AG04449 (cell line): ENCODE results near the gene RGS13.

ENCODE experiments used
- CTCF ChIA-PET: fragments of 350-600 bp; formaldehyde crosslinking; extraction: SDS; loops from one replicate; lab custom pipeline; 2021; ENCODE audit warnings: antibody characterized with exemption; lab: Yijun Ruan, JAX
- POLR2A ChIA-PET: fragments of 400-600, 350-600 bp; formaldehyde crosslinking; extraction: SDS; loops from one replicate; lab custom pipeline; 2020; ENCODE audit warnings: antibody characterized with exemption, inconsistent platforms; lab: Yijun Ruan, JAX
- DNase-seq: peaks from one replicate; pipeline ENCODE4 v3.0.0-alpha.2; 2010; ENCODE audit warnings: low read depth, low spot score
- H3K4me3 ChIP-seq: 2 replicates; pipeline ENCODE4 v1.5.1; 2011; ENCODE audit warnings: low read depth, mild to moderate bottlenecking, control low read depth, low read length
- TF ChIP-seq, protein P1 (sequence below): IDR thresholded peaks from one replicate; pipeline ENCODE4 v1.5.1; 2011; ENCODE audit warnings: mild to moderate bottlenecking, moderate library complexity, low read length, control low read depth, inconsistent platforms; ENCODE audit not compliant: insufficient read depth; ENCODE audit errors: missing control alignments

RGS13 gene

DNA sequence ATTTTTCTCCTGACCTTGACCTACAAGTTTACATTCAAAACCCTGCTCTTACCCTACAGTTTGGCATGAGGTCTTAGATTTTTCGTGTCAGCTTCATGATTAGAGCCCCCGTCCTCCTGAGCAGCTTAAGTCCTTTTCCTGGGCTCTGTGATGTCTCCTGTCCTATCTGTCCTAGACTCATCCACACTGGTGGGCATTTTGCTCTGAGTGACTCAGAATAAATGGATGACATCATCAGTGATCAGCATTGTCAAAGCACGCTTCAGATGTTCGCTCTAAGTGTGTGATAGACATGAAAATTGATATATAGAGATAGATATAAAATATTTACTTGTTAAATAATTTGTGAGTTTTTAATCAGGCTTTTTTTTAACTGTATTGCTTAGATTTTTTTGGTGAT lies 21.8 kb downstream of the RGS13 start:
- no peak overlapping the region for H3K4me3 ChIP-seq
- no peak for DNase-seq
- ChIA-PET POLR2A (no interaction called here), CTCF (no interaction called here)
- TF ChIP-seq, protein P1, sequence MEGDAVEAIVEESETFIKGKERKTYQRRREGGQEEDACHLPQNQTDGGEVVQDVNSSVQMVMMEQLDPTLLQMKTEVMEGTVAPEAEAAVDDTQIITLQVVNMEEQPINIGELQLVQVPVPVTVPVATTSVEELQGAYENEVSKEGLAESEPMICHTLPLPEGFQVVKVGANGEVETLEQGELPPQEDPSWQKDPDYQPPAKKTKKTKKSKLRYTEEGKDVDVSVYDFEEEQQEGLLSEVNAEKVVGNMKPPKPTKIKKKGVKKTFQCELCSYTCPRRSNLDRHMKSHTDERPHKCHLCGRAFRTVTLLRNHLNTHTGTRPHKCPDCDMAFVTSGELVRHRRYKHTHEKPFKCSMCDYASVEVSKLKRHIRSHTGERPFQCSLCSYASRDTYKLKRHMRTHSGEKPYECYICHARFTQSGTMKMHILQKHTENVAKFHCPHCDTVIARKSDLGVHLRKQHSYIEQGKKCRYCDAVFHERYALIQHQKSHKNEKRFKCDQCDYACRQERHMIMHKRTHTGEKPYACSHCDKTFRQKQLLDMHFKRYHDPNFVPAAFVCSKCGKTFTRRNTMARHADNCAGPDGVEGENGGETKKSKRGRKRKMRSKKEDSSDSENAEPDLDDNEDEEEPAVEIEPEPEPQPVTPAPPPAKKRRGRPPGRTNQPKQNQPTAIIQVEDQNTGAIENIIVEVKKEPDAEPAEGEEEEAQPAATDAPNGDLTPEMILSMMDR, result no peak

DNA sequence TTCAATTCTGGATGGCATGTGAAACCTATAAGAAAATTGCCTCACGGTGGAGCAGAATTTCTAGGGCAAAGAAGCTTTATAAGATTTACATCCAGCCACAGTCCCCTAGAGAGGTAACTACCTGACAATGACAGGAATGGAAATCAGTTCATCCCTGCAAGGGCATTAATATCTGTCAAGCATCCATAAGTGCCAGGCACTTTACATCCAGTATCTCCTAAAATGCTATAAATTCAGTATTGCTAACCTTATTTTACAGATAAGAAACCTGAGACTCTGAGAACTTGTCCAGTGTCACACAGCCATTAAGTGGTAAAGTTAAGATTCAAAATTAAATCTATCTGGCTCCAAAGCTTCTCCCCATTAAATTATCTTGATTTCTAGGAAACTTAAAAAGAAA lies 22.3 kb downstream of the RGS13 start:
- ChIA-PET POLR2A (no interaction called here), CTCF (no interaction called here)
- DNase-seq, result no peak
- TF ChIP-seq, protein P1, result no peak
- no peak overlapping the region for H3K4me3 ChIP-seq

DNA sequence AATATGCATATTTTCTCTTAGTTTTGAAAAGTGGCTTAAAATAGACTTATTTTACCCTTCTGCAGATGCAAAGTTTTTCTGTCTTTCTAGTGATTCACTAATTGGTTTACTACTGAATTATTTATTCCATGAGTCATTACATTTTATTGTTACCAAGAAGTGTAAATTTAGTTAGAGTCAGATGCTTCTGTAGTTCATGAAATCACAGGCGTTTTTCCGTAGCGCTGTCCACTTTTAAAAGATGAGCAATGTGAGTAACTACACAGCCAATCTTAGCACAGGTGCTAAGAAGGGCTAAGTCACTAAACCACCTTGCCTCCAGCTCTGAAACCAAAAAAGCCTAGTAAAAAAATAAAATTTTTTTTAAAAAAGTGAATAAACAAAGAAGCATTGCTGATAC lies 24.7 kb downstream of the RGS13 start:
- TF ChIP-seq, protein P1, result no peak

DNA sequence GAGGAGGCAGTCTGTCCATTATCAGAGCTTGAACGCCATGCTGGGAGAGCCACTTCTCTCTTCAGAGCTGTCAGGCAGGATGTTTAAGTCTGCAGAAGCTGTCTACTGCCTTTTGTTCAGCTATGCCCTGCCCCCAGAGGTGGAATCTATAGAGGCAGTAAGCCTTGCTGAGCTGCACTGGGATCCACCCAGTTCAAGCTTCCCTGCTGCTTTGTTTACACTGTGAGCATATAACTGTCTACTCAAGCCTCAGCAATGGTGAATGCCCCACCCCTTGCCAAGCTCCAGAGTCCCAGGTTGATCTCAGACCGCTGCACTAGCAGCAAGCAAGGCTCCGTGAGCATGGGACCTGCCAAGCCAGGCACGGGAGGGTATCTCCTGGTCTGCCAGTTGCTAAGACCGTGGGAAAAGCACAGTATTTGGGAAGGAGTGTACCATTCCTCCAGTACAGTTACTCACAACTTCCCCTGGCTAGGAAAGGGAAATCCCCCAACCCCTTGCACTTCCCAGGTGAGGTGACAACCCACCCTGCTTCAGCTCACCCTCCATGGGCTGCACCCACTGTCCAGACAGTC lies 32.5 kb downstream of the RGS13 start:
- ChIA-PET CTCF (interaction anchor here (0.9 kb wide), 1 partner anchor 194 kb away, joined by 3 read pairs; no protein-coding TSS in a partner anchor), POLR2A (no interaction called here)
- TF ChIP-seq, protein P1, result no peak
- no peak for DNase-seq
- no peak overlapping the region for H3K4me3 ChIP-seq

More for the DNA sequence above, 24.7 kb downstream of the RGS13 start:
- no peak overlapping the region for H3K4me3 ChIP-seq
- CTCF ChIA-PET, result no interaction called here
- POLR2A ChIA-PET, result no interaction called here
- DNase-seq, result no peak

DNA sequence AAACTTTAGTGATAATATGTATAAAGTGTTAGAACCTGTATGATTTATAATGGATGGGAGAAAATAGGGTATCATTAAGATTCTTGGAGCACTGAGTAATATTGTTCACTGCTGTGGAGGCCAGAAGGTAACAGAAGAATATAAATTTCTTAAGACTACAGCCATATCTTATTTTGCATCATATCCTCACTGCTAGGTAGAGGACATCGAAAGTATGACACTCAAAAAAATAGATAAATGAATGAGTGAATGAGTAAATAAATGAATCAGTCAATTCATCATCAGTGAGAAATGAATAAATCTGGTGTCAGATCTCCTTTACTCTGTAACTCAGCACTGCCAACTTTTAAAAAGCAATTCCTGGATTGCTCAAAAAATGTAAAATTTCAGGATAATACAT lies 33.2 kb downstream of the RGS13 start:
- CTCF ChIA-PET, result no interaction called here
- POLR2A ChIA-PET, result no interaction called here
- no peak overlapping the region for H3K4me3 ChIP-seq
- no peak for DNase-seq
- TF ChIP-seq, protein P1, result no peak

DNA sequence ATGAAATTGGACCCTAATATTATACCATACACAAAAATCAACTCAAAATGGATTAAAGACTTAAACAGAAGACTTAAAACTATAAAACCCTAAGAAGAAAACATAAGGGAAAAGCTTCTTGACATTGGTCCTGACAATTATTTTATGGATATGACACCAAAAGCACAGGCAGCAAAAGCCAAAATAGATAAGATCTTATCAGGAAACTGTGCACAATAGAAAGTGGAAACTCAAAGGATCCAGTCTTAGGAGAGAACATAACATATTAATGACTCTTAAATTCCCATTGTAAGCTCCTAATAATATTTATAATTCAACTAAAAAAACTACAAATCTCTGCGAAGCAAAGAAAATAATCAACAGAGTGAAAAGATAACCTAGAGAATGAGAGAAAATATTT lies 39.8 kb downstream of the RGS13 start:
- H3K4me3 ChIP-seq, result no peak overlapping the region
- CTCF ChIA-PET, result no interaction called here
- POLR2A ChIA-PET, result no interaction called here
- no peak for DNase-seq
- TF ChIP-seq, protein P1, result no peak
